Activated naive CD4-positive, alpha-beta T cell treated with Interleukin-2 at 50 U/mL for 16 hours (primary cell): ENCODE measurements around the gene CRACR2A.

Experiments
- DNase-seq: peaks from one replicate; pipeline ENCODE4 v3.0.0-alpha.2; 2020

CRACR2A gene

GRCh38 chr12:3752741-3753486 is at the start of gene CRACR2A:
TSS of gene CRACR2A (minus strand) at chr12:3753109. CDS start at chr12:3696999, 56,110 bp downstream.
- peak; percentile 86 for DNase-seq

- no peak for DNase-seq
Measured at GRCh38 chr12:3797531-3798048, 44.7 kb upstream of the CRACR2A start.

- no peak for DNase-seq
Measured at GRCh38 chr12:3795492-3796133, 42.7 kb upstream of the CRACR2A start.

- DNase-seq = no peak
Measured at GRCh38 chr12:3795066-3795465, 42.2 kb upstream of the CRACR2A start.

- DNase-seq = no peak
Measured at GRCh38 chr12:3792623-3793288, 39.8 kb upstream of the CRACR2A start.

GRCh38 chr12:3791256-3791874 is 38.5 kb upstream of the CRACR2A start:
- no peak for DNase-seq

- DNase-seq = no peak
Measured at GRCh38 chr12:3790642-3791041, 37.7 kb upstream of the CRACR2A start.

- DNase-seq = no peak
Measured at GRCh38 chr12:3789838-3790237, 36.9 kb upstream of the CRACR2A start.

- DNase-seq = no peak
Measured at GRCh38 chr12:3777206-3777809, 24.4 kb upstream of the CRACR2A start.

GRCh38 chr12:3775385-3776035 is 22.6 kb upstream of the CRACR2A start:
- no peak for DNase-seq

- no peak for DNase-seq
Measured at GRCh38 chr12:3772380-3772779, 19.5 kb upstream of the CRACR2A start.

GRCh38 chr12:3771853-3772252 is 18.9 kb upstream of the CRACR2A start:
- no peak for DNase-seq

- DNase-seq = no peak
Measured at GRCh38 chr12:3770891-3771290, 18.0 kb upstream of the CRACR2A start.

GRCh38 chr12:3768911-3769447 is 16.1 kb upstream of the CRACR2A start:
- no peak for DNase-seq

GRCh38 chr12:3761116-3761735 is 8.3 kb upstream of the CRACR2A start:
- no peak for DNase-seq

- DNase-seq = no peak
Measured at GRCh38 chr12:3759878-3760277, 7.0 kb upstream of the CRACR2A start.

GRCh38 chr12:3757261-3757660 is 4.4 kb upstream of the CRACR2A start:
- DNase-seq = no peak

GRCh38 chr12:3755898-3756297 is 3.0 kb upstream of the CRACR2A start:
- DNase-seq = no peak

GRCh38 chr12:3753544-3754284 is 805 bp upstream of the CRACR2A start:
- DNase-seq = no peak

GRCh38 chr12:3752096-3752709 is 706 bp downstream of the CRACR2A start:
- DNase-seq = peak; percentile 77
